ENCODE data around the gene CALHM5. TPM values are rescaled to one million over a fixed set of nuclear protein-coding genes. Genes with fewer than 3 reads are reported as not detected.

CALHM5 gene
- total and polyA plus RNA-seq, 4 donors: 0.75 to 4.5 (median 1.7) TPM

GRCh38 chr6:116524236-116524635 lies 12.8 kb downstream of the CALHM5 start:
- DNase-seq (ENCODE audit: low read depth in 4 of 6, low spot score in 6 of 6): no peak
- no peaks in the 10 kb centered on the region for H3K36me3 ChIP-seq (ENCODE audit: control insufficient read depth, insufficient read depth, low read length)
- H3K9me3 ChIP-seq (ENCODE audit: control insufficient read depth, insufficient read depth, low read length): no peaks in the 10 kb centered on the region
- H3K4me3 ChIP-seq (ENCODE audit: low read depth, low read length): no peak overlapping the region
- no peaks in the 10 kb centered on the region for H3K27me3 ChIP-seq (ENCODE audit: control insufficient read depth, insufficient read depth, low read length)
- WGBS (ENCODE audit: insufficient coverage): no CpG with 5 or more reads among the region's 2 CpGs
- no peaks in the 10 kb centered on the region for H3K4me1 ChIP-seq (ENCODE audit: control insufficient read depth, insufficient read depth, low read length)
- H3K27ac ChIP-seq (ENCODE audit: low read depth, low read length): no peak overlapping the region

- Histone ChIP-seq H3K27ac (ENCODE audit: low read depth, low read length) (no peak overlapping the region), H3K36me3 (ENCODE audit: control insufficient read depth, insufficient read depth, low read length) (no peaks in the 10 kb centered on the region), H3K9me3 (ENCODE audit: control insufficient read depth, insufficient read depth, low read length) (no peaks in the 10 kb centered on the region), H3K4me1 (ENCODE audit: control insufficient read depth, insufficient read depth, low read length) (no peaks in the 10 kb centered on the region), H3K4me3 (ENCODE audit: low read depth, low read length) (no peak overlapping the region), H3K27me3 (ENCODE audit: control insufficient read depth, insufficient read depth, low read length) (no peaks in the 10 kb centered on the region)
- no CpG with 5 or more reads among the region's 1 CpG for WGBS (ENCODE audit: insufficient coverage)
- peak in 1 of 6 donors; percentile 28 for DNase-seq (ENCODE audit: low read depth in 4 of 6, low spot score in 6 of 6)
These were observed 16.7 kb downstream of the CALHM5 start for GRCh38 chr6:116528133-116528532.

- Histone ChIP-seq H3K9me3 (ENCODE audit: control insufficient read depth, insufficient read depth, low read length) (no peaks in the 10 kb centered on the region), H3K4me1 (ENCODE audit: control insufficient read depth, insufficient read depth, low read length) (no peaks in the 10 kb centered on the region), H3K4me3 (ENCODE audit: low read depth, low read length) (no peak overlapping the region), H3K27ac (ENCODE audit: low read depth, low read length) (no peak overlapping the region), H3K27me3 (ENCODE audit: control insufficient read depth, insufficient read depth, low read length) (no peaks in the 10 kb centered on the region), H3K36me3 (ENCODE audit: control insufficient read depth, insufficient read depth, low read length) (no peaks in the 10 kb centered on the region)
- DNase-seq (ENCODE audit: low read depth in 4 of 6, low spot score in 6 of 6): no peak
- WGBS (ENCODE audit: insufficient coverage): 78% methylated on average over 3 of the region's 3 CpGs
These were observed 17.3 kb downstream of the CALHM5 start for GRCh38 chr6:116528780-116529179.

GRCh38 chr6:116529466-116530290 lies 18.2 kb downstream of the CALHM5 start:
- no peaks in the 10 kb centered on the region for H3K27me3 ChIP-seq (ENCODE audit: control insufficient read depth, insufficient read depth, low read length)
- DNase-seq (ENCODE audit: low read depth in 4 of 6, low spot score in 6 of 6): no peak
- H3K27ac ChIP-seq (ENCODE audit: low read depth, low read length): no peak overlapping the region
- H3K4me3 ChIP-seq (ENCODE audit: low read depth, low read length): no peak overlapping the region
- H3K9me3 ChIP-seq (ENCODE audit: control insufficient read depth, insufficient read depth, low read length): no peaks in the 10 kb centered on the region
- H3K4me1 ChIP-seq (ENCODE audit: control insufficient read depth, insufficient read depth, low read length): no peaks in the 10 kb centered on the region
- 100% methylated on average over 2 of the region's 3 CpGs for WGBS (ENCODE audit: insufficient coverage)
- no peaks in the 10 kb centered on the region for H3K36me3 ChIP-seq (ENCODE audit: control insufficient read depth, insufficient read depth, low read length)

- H3K36me3 ChIP-seq (ENCODE audit: control insufficient read depth, insufficient read depth, low read length): no peaks in the 10 kb centered on the region
- H3K4me3 ChIP-seq (ENCODE audit: low read depth, low read length): no peak overlapping the region
- WGBS (ENCODE audit: insufficient coverage): no CpG with 5 or more reads among the region's 2 CpGs
- no peaks in the 10 kb centered on the region for H3K9me3 ChIP-seq (ENCODE audit: control insufficient read depth, insufficient read depth, low read length)
- no peak for DNase-seq (ENCODE audit: low read depth in 4 of 6, low spot score in 6 of 6)
- H3K4me1 ChIP-seq (ENCODE audit: control insufficient read depth, insufficient read depth, low read length): no peaks in the 10 kb centered on the region
- H3K27ac ChIP-seq (ENCODE audit: low read depth, low read length): no peak overlapping the region
- H3K27me3 ChIP-seq (ENCODE audit: control insufficient read depth, insufficient read depth, low read length): no peaks in the 10 kb centered on the region
These were observed 19.0 kb downstream of the CALHM5 start for GRCh38 chr6:116530436-116530835.

GRCh38 chr6:116531675-116532570 lies 20.5 kb downstream of the CALHM5 start:
- DNase-seq (ENCODE audit: low read depth in 4 of 6, low spot score in 6 of 6): peak in 5 of 6 donors; percentile 12 to 75 (median 26)
- Histone ChIP-seq H3K27me3 (ENCODE audit: control insufficient read depth, insufficient read depth, low read length) (no peaks in the 10 kb centered on the region), H3K9me3 (ENCODE audit: control insufficient read depth, insufficient read depth, low read length) (no peaks in the 10 kb centered on the region), H3K36me3 (ENCODE audit: control insufficient read depth, insufficient read depth, low read length) (no peaks in the 10 kb centered on the region), H3K4me3 (ENCODE audit: low read depth, low read length) (no peak overlapping the region), H3K27ac (ENCODE audit: low read depth, low read length) (no peak overlapping the region), H3K4me1 (ENCODE audit: control insufficient read depth, insufficient read depth, low read length) (no peaks in the 10 kb centered on the region)
- WGBS (ENCODE audit: insufficient coverage): 71% methylated on average over 1 of the region's 12 CpGs

GRCh38 chr6:116533233-116533957 lies 22.0 kb downstream of the CALHM5 start:
- WGBS (ENCODE audit: insufficient coverage): 28% methylated on average over 5 of the region's 9 CpGs
- no peak for DNase-seq (ENCODE audit: low read depth in 4 of 6, low spot score in 6 of 6)
- H3K9me3 ChIP-seq (ENCODE audit: control insufficient read depth, insufficient read depth, low read length): no peaks in the 10 kb centered on the region
- no peaks in the 10 kb centered on the region for H3K36me3 ChIP-seq (ENCODE audit: control insufficient read depth, insufficient read depth, low read length)
- no peak overlapping the region for H3K27ac ChIP-seq (ENCODE audit: low read depth, low read length)
- H3K4me1 ChIP-seq (ENCODE audit: control insufficient read depth, insufficient read depth, low read length): no peaks in the 10 kb centered on the region
- no peaks in the 10 kb centered on the region for H3K27me3 ChIP-seq (ENCODE audit: control insufficient read depth, insufficient read depth, low read length)
- no peak overlapping the region for H3K4me3 ChIP-seq (ENCODE audit: low read depth, low read length)

GRCh38 chr6:116535109-116535508 lies 23.7 kb downstream of the CALHM5 start:
- no peak for DNase-seq (ENCODE audit: low read depth in 4 of 6, low spot score in 6 of 6)
- Histone ChIP-seq H3K9me3 (ENCODE audit: control insufficient read depth, insufficient read depth, low read length) (no peaks in the 10 kb centered on the region), H3K4me1 (ENCODE audit: control insufficient read depth, insufficient read depth, low read length) (no peaks in the 10 kb centered on the region), H3K27me3 (ENCODE audit: control insufficient read depth, insufficient read depth, low read length) (no peaks in the 10 kb centered on the region), H3K36me3 (ENCODE audit: control insufficient read depth, insufficient read depth, low read length) (no peaks in the 10 kb centered on the region), H3K27ac (ENCODE audit: low read depth, low read length) (no peak overlapping the region), H3K4me3 (ENCODE audit: low read depth, low read length) (no peak overlapping the region)

- 21% methylated on average over 2 of the region's 4 CpGs for WGBS (ENCODE audit: insufficient coverage)
- Histone ChIP-seq H3K9me3 (ENCODE audit: control insufficient read depth, insufficient read depth, low read length) (no peaks in the 10 kb centered on the region), H3K4me1 (ENCODE audit: control insufficient read depth, insufficient read depth, low read length) (no peaks in the 10 kb centered on the region), H3K27ac (ENCODE audit: low read depth, low read length) (no peak overlapping the region), H3K4me3 (ENCODE audit: low read depth, low read length) (no peak overlapping the region), H3K36me3 (ENCODE audit: control insufficient read depth, insufficient read depth, low read length) (no peaks in the 10 kb centered on the region), H3K27me3 (ENCODE audit: control insufficient read depth, insufficient read depth, low read length) (no peaks in the 10 kb centered on the region)
- DNase-seq (ENCODE audit: low read depth in 4 of 6, low spot score in 6 of 6): peak in 3 of 6 donors; percentile 15 to 69 (median 60)
These were observed 24.8 kb downstream of the CALHM5 start for GRCh38 chr6:116536216-116536621.

All from spinal cord (tissue), 10 donors.